Prostate gland (tissue), 2 donors: ENCODE data around the gene LAPTM4A.

Source experiments
- CTCF ChIP-seq, 4 experiments: fragments of 200-600 bp in 2 of 4; fragments of 450-650 bp in 2 of 4; sonication (generic) in 2 of 4; IDR thresholded peaks; 1 replicate in 3 of 4; 2 replicates in 1 of 4; pipeline ENCODE4 v1.5.1; 2016 to 2019; ENCODE audit warnings: antibody characterized with exemption in 4 of 4, mild to moderate bottlenecking in 2 of 4, moderate library complexity in 2 of 4
- POLR2A ChIP-seq: fragments of 450-650 bp; IDR thresholded peaks from one replicate; pipeline ENCODE4 v1.6.1; 2016; ENCODE audit warnings: antibody characterized with exemption, mild to moderate bottlenecking

- TF ChIP-seq POLR2A = no peak
- TF ChIP-seq CTCF (IDR thresholded peaks at IDR 0.05) = no peak
These were observed 20.3 kb upstream of the LAPTM4A start for GRCh38 chr2:20071397-20072383.
